SH-SY5Y (cell line): ENCODE data around the gene BEGAIN.

Source experiments
- GATA2 ChIP-seq: IDR thresholded peaks from 2 replicates; pipeline ENCODE4 v1.6.1; 2011; ENCODE audit warnings: mild to moderate bottlenecking, low read depth, low read length
- GATA3 ChIP-seq: IDR thresholded peaks from 2 replicates; pipeline ENCODE4 v1.6.1; 2011; ENCODE audit warnings: low read depth, mild to moderate bottlenecking, low read length, moderate library complexity

- TF ChIP-seq GATA2 (no peak), GATA3 (no peak)
These were observed 82.7 kb downstream of the BEGAIN start for GRCh38 chr14:100504372-100505078.
